Measurements from ENCODE around the gene GAS7. TPM values are rescaled to one million over a fixed set of nuclear protein-coding genes. Genes with fewer than 3 reads are reported as not detected.

Gene GAS7
- total RNA-seq, 1 experiment from 2014 or later: 6.0 TPM

DNA sequence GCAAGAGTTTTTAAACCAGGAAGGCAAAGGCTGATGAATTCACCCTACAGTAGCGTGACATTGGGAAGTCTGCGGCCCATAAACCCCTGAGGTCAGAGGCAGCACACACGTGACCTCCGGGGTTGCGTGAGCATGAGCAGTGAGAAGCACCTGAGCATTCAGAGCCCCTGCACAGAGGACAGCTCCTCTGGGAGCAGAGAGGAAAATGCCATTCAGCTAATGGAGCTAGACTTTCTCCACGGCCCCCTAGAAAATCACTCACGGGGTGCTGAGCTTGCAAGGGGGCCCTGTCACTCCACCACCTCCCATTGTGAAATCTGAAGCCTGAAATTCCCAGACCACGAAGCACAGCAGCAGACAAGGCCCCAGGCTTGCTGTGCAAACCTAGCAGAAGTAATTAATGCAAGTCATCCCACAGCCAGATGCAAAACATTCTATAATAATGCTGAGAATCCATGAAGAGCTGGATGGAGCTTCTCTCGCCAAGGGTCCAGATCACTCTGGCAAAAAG is 178.4 kb downstream of the GAS7 start:
- Histone ChIP-seq H4K20me1 (ENCODE audit: control insufficient read depth, insufficient read depth, insufficient read length) (no peaks in the 10 kb centered on the region), H3K27me3 (ENCODE audit: insufficient read depth, low read length) (no peaks in the 10 kb centered on the region), H3K4me2 (ENCODE audit: insufficient read depth, insufficient read length, low read length) (no peak overlapping the region), H3K18ac (ENCODE audit: insufficient read length, low read depth, low read length) (no peak overlapping the region), H3K4me1 (ENCODE audit: insufficient read depth, low read length) (no peaks in the 10 kb centered on the region; the same call in 1 of the 2 replicates), H3K9me3 (ENCODE audit: control insufficient read depth, low read depth, low read length) (no peaks in the 10 kb centered on the region), H2AK5ac (ENCODE audit: insufficient read length, low read length) (no peak overlapping the region), H4K5ac (ENCODE audit: insufficient read length, low read depth, low read length) (no peak overlapping the region), H3K9ac (ENCODE audit: extremely low read depth, insufficient read length, low read length) (no peak overlapping the region), H3K14ac (ENCODE audit: insufficient read depth, low read length) (no peak overlapping the region), H4K8ac (replicated peaks; ENCODE audit: insufficient read length, low read depth, low read length) (no peak overlapping the region), H2BK15ac (ENCODE audit: low read depth, low read length) (no peak overlapping the region), H3K23ac (ENCODE audit: insufficient read length, low read depth, low read length) (no peak overlapping the region), H2AFZ (ENCODE audit: low read length) (no peak overlapping the region), H2BK20ac (ENCODE audit: low read depth, low read length, poor library complexity, severe bottlenecking) (no peak overlapping the region), H4K91ac (ENCODE audit: insufficient read length, low read depth, low read length) (no peak overlapping the region), H3K56ac (ENCODE audit: insufficient read length, low read depth, low read length) (no peak overlapping the region), H2BK12ac (ENCODE audit: insufficient read length, low read depth, low read length) (no peak overlapping the region), H2BK5ac (ENCODE audit: insufficient read length, low read length) (no peak overlapping the region), H3K23me2 (ENCODE audit: insufficient read length, low read depth, low read length, poor library complexity, severe bottlenecking) (no peaks in the 10 kb centered on the region), H2BK120ac (ENCODE audit: low read depth, low read length, poor library complexity, severe bottlenecking) (no peak overlapping the region), H3K4ac (ENCODE audit: low read depth, low read length) (no peak overlapping the region), H3T11ph (ENCODE audit: low read length) (no peak overlapping the region), H3K27ac (ENCODE audit: insufficient read length, low read depth, low read length) (no peak overlapping the region), H3K79me2 (ENCODE audit: insufficient read depth, low read length) (no peaks in the 10 kb centered on the region), H3K79me1 (ENCODE audit: insufficient read depth, low read depth, low read length, poor library complexity, severe bottlenecking) (no peaks in the 10 kb centered on the region)
- DNase-seq: no peak
- Mint-ChIP-seq H3K27me3 (ENCODE audit: low read depth) (no peaks in the 10 kb centered on the region), H3K4me3 (no peak overlapping the region), H3K4me1 (peaks cover 25 to 35% of the 10 kb centered on the region in 2 experiments), H3K36me3 (ENCODE audit: insufficient read depth in 1 of 3, low read depth in 3 of 3) (no peaks in the 10 kb centered on the region), H3K27ac (peak overlapping the region in 1 of 3 experiments; percentile 37; a peak in 2 of 7 replicates), H3K9me3 (no peaks in the 10 kb centered on the region)
- WGBS (ENCODE audit: extremely low coverage, insufficient read length, low lambda C conversion rate): no CpG with 5 or more reads among the region's 9 CpGs
- TF ChIP-seq, protein P1, sequence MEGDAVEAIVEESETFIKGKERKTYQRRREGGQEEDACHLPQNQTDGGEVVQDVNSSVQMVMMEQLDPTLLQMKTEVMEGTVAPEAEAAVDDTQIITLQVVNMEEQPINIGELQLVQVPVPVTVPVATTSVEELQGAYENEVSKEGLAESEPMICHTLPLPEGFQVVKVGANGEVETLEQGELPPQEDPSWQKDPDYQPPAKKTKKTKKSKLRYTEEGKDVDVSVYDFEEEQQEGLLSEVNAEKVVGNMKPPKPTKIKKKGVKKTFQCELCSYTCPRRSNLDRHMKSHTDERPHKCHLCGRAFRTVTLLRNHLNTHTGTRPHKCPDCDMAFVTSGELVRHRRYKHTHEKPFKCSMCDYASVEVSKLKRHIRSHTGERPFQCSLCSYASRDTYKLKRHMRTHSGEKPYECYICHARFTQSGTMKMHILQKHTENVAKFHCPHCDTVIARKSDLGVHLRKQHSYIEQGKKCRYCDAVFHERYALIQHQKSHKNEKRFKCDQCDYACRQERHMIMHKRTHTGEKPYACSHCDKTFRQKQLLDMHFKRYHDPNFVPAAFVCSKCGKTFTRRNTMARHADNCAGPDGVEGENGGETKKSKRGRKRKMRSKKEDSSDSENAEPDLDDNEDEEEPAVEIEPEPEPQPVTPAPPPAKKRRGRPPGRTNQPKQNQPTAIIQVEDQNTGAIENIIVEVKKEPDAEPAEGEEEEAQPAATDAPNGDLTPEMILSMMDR (conservative IDR thresholded peaks at IDR 0.05): no peak
